B cell (primary cell): Measurements from ENCODE around the gene METTL24. TPM values are rescaled to one million over a fixed set of nuclear protein-coding genes. Genes with fewer than 3 reads are reported as not detected.

Source experiments
- ATAC-seq: fragments of 200-7000 bp; cut with Tn5 transposase; one replicate; pipeline ENCODE4 v1.10.0; 2021; ENCODE audit warnings: low read depth, mild to moderate bottlenecking, moderate number of reproducible peaks, moderate library complexity
- CTCF ChIA-PET: fragments of 350-600 bp; sonication (Branson Sonifier 250); formaldehyde crosslinking; loops from one replicate; lab custom pipeline; 2021; ENCODE audit warnings: antibody characterized with exemption, inconsistent platforms; lab: Charles Lee
- POLR2A ChIA-PET: fragments of 350-600 bp; sonication (Branson Sonifier 250); formaldehyde crosslinking; loops from one replicate; lab custom pipeline; 2021; ENCODE audit warnings: antibody characterized with exemption; lab: Charles Lee
- DNase-seq: peaks from one replicate; pipeline ENCODE4 v3.0.0; 2013
- H2AFZ ChIP-seq: 2 replicates; pipeline ENCODE4 v1.6.1; 2012; ENCODE audit warnings: mild to moderate bottlenecking, low read depth, low read length; ENCODE audit not compliant: insufficient read depth, poor library complexity, severe bottlenecking
- H3K27ac ChIP-seq, 2 donors: 1 replicate in 1 of 2; 2 replicates in 1 of 2; pipeline ENCODE4 v1.5.1; 2012 to 2013; ENCODE audit warnings: low read length in 2 of 2, mild to moderate bottlenecking in 2 of 2, moderate library complexity in 1 of 2
- H3K27me3 ChIP-seq, 4 experiments: fragments of 200-600 bp in 1 of 4; sonication (generic) in 1 of 4; replicated peaks in 1 of 4; 1 replicate in 2 of 4; 2 replicates in 2 of 4; pipeline versions ENCODE4 v1.6.1 to v1.7.0; 2013 to 2016; ENCODE audit warnings: low read length in 3 of 4, mild to moderate bottlenecking in 2 of 4, mixed read lengths in 1 of 4, moderate library complexity in 1 of 4; ENCODE audit not compliant: insufficient read depth in 4 of 4, control insufficient read depth in 3 of 4; ENCODE audit errors: control extremely low read depth in 1 of 4
- H3K36me3 ChIP-seq, 2 experiments: replicated peaks in 1 of 2; 1 replicate in 1 of 2; 2 replicates in 1 of 2; pipeline versions ENCODE4 v1.6.1 to v1.7.1; 2013; ENCODE audit warnings: low read length in 1 of 2; ENCODE audit not compliant: insufficient read depth in 2 of 2, control insufficient read depth in 1 of 2; ENCODE audit errors: control extremely low read depth in 1 of 2, extremely low read depth in 1 of 2
- H3K4me1 ChIP-seq, 2 donors: fragments of 200-600 bp in 1 of 2; sonication (generic) in 1 of 2; 1 replicate in 1 of 2; 2 replicates in 1 of 2; pipeline versions ENCODE4 v1.5.1 to v1.6.1; 2013 to 2017; ENCODE audit warnings: low read length in 2 of 2; ENCODE audit not compliant: control insufficient read depth in 2 of 2, insufficient read depth in 2 of 2
- H3K4me2 ChIP-seq: replicated peaks from 2 replicates; pipeline ENCODE3; 2012; ENCODE audit warnings: mild to moderate bottlenecking, low read depth, low read length; ENCODE audit not compliant: poor library complexity, severe bottlenecking
- H3K4me3 ChIP-seq, 5 experiments: fragments of 200-600 bp in 1 of 5; sonication (generic) in 1 of 5; 1 replicate in 3 of 5; 2 replicates in 2 of 5; pipeline versions ENCODE4 v1.5.1 to v1.7.0; 2011 to 2016; ENCODE audit warnings: low read length in 4 of 5, mild to moderate bottlenecking in 4 of 5, low read depth in 2 of 5, control low read depth in 1 of 5, moderate library complexity in 1 of 5; ENCODE audit not compliant: insufficient read depth in 1 of 5; ENCODE audit errors: control extremely low read depth in 1 of 5, extremely low read depth in 1 of 5
- H3K79me2 ChIP-seq: fragments of 200-600 bp; sonication (generic); one replicate; pipeline ENCODE4 v1.6.0; 2016; ENCODE audit warnings: low read length; ENCODE audit not compliant: control insufficient read depth, insufficient read depth
- H3K9ac ChIP-seq: fragments of 200-600 bp; sonication (generic); 2 replicates; pipeline ENCODE4 v1.6.1; 2017; ENCODE audit warnings: mild to moderate bottlenecking, low read length, moderate library complexity
- H3K9me3 ChIP-seq, 3 donors: one replicate each; pipeline versions ENCODE4 v1.6.1 to v1.7.1; 2013; ENCODE audit warnings: low read length in 2 of 3; ENCODE audit not compliant: control insufficient read depth in 2 of 3, insufficient read depth in 1 of 3; ENCODE audit errors: control extremely low read depth in 1 of 3
- H4K20me1 ChIP-seq: 2 replicates; pipeline ENCODE4 v1.6.0; 2012; ENCODE audit warnings: mild to moderate bottlenecking, low read length; ENCODE audit not compliant: insufficient read depth, control insufficient read depth, poor library complexity, severe bottlenecking
- H3K27ac Mint-ChIP-seq: one replicate; pipeline ENCODE4 v1.8.0; 2021; ENCODE audit warnings: mixed read lengths
- H3K27me3 Mint-ChIP-seq: one replicate; pipeline ENCODE4 v1.8.0; 2021; ENCODE audit warnings: mixed read lengths
- H3K4me1 Mint-ChIP-seq: one replicate; pipeline ENCODE4 v1.8.0; 2021; ENCODE audit warnings: mixed read lengths
- H3K4me3 Mint-ChIP-seq: one replicate; pipeline ENCODE4 v1.8.0; 2021; ENCODE audit warnings: mixed read lengths
- H3K9me3 Mint-ChIP-seq: one replicate; pipeline ENCODE4 v1.8.0; 2022; ENCODE audit warnings: mixed read lengths; ENCODE audit not compliant: insufficient read depth
- CTCF ChIP-seq: fragments of 200-600 bp; IDR thresholded peaks from one replicate; pipeline ENCODE4 v1.8.0; 2022; ENCODE audit warnings: antibody characterized with exemption, mild to moderate bottlenecking
- EZH2 ChIP-seq: IDR thresholded peaks from 2 replicates; pipeline ENCODE4 v1.6.1; 2012; ENCODE audit warnings: borderline replicate concordance, low read depth, mild to moderate bottlenecking, moderate library complexity, low read length; ENCODE audit not compliant: insufficient read depth, poor library complexity, severe bottlenecking
- WGBS: methylation state at CpG from one replicate; pipeline ENCODE4 v1.1.5; 2013; ENCODE audit warnings: missing lambda C conversion rate; ENCODE audit not compliant: insufficient coverage; 5-methylcytosine and 5-hydroxymethylcytosine counted together
- intact Hi-C: fragments of 100-400 bp; cut with micrococcal nuclease; formaldehyde crosslinking; loops from one replicate; pipeline ENCODE4 v1.10.0; 2022
- polyA plus RNA-seq: library from polyadenylated mRNA; depleted of rRNA; stranded (reverse); fragments of >200 nt; gene quantifications from 2 replicates; pipeline ENCODE4 v1.2.3, GENCODE V29; 2012
- total RNA-seq, 2 donors: library from RNA; stranded (reverse); fragments of 120-200 nt in 1 of 2; gene quantifications; 1 replicate in 1 of 2; 2 replicates in 1 of 2; pipeline versions ENCODE4 v1.2.3 to v1.2.4, GENCODE V29; 2013 to 2022

The METTL24 gene
- total and polyA plus RNA-seq, 2 donors (not counting 1 experiment from before 2014, with no cell fraction given) = not detected

- Mint-ChIP-seq H3K4me1 (no peaks in the 10 kb centered on the region), H3K27me3 (peaks cover 5% of the 10 kb centered on the region), H3K9me3 (no peaks in the 10 kb centered on the region), H3K27ac (no peak overlapping the region), H3K4me3 (no peak overlapping the region)
- intact Hi-C loops = no loop called here
- CTCF ChIA-PET = no interaction called here
- no peak overlapping the region for H3K4me3 ChIP-seq
- TF ChIP-seq CTCF (no peak), EZH2 (no peak)
- POLR2A ChIA-PET = no interaction called here
- no peaks in the 10 kb centered on the region for H3K27me3 ChIP-seq
- no peak overlapping the region for H3K27ac ChIP-seq
- no peaks in the 10 kb centered on the region for H3K4me1 ChIP-seq
- 90% methylated on average over 2 of the region's 4 CpGs for WGBS
- H3K79me2 ChIP-seq = no peaks in the 10 kb centered on the region
- DNase-seq (no peak), ATAC-seq (no peak)
- no peaks in the 10 kb centered on the region for H3K36me3 ChIP-seq
- no peak overlapping the region for H3K9ac ChIP-seq
- no peak overlapping the region for H3K4me2 ChIP-seq
- no peaks in the 10 kb centered on the region for H4K20me1 ChIP-seq
- H3K9me3 ChIP-seq = peaks cover 0 to 3% (median 0%) of the 10 kb centered on the region in 3 donors
- H2AFZ ChIP-seq = no peak overlapping the region
These were observed 26.3 kb downstream of the METTL24 start for GRCh38 chr6:110331816-110332215.

- H3K4me3 Mint-ChIP-seq = no peak overlapping the region
- Histone ChIP-seq H3K27me3 (no peaks in the 10 kb centered on the region), H3K9ac (no peak overlapping the region), H3K79me2 (no peaks in the 10 kb centered on the region), H2AFZ (no peak overlapping the region), H3K4me3 (no peak overlapping the region), H3K27ac (no peak overlapping the region), H3K36me3 (no peaks in the 10 kb centered on the region), H3K9me3 (peaks cover 0 to 3% (median 0%) of the 10 kb centered on the region in 3 donors), H3K4me2 (no peak overlapping the region), H4K20me1 (no peaks in the 10 kb centered on the region), H3K4me1 (no peaks in the 10 kb centered on the region)
- H3K27ac Mint-ChIP-seq = no peak overlapping the region
- TF ChIP-seq EZH2 = no peak
- TF ChIP-seq CTCF = no peak
- no peak for ATAC-seq
- no peak for DNase-seq
- intact Hi-C loops = no loop called here
- WGBS = no CpG with 5 or more reads among the region's 3 CpGs
- POLR2A ChIA-PET = no interaction called here
- peaks cover 3% of the 10 kb centered on the region for H3K27me3 Mint-ChIP-seq
- CTCF ChIA-PET = no interaction called here
- no peaks in the 10 kb centered on the region for H3K4me1 Mint-ChIP-seq
- H3K9me3 Mint-ChIP-seq = no peaks in the 10 kb centered on the region
These were observed 26.8 kb downstream of the METTL24 start for GRCh38 chr6:110331390-110331789.
